NCI-H69 (cell line): ENCODE results near the gene DDX1.

Experiments
- DNase-seq: peaks from one replicate; lab custom pipeline; 2025; lab: John Stamatoyannopoulos, UW

DDX1 gene

GRCh38 chr2:15630121-15630977 is 38.7 kb downstream of the DDX1 start:
- no peak for DNase-seq

- DNase-seq, result no peak
Measured at GRCh38 chr2:15630978-15631719, 39.5 kb downstream of the DDX1 start.

- no peak for DNase-seq
Measured at GRCh38 chr2:15631883-15632282, 40.2 kb downstream of the DDX1 start.

DNA sequence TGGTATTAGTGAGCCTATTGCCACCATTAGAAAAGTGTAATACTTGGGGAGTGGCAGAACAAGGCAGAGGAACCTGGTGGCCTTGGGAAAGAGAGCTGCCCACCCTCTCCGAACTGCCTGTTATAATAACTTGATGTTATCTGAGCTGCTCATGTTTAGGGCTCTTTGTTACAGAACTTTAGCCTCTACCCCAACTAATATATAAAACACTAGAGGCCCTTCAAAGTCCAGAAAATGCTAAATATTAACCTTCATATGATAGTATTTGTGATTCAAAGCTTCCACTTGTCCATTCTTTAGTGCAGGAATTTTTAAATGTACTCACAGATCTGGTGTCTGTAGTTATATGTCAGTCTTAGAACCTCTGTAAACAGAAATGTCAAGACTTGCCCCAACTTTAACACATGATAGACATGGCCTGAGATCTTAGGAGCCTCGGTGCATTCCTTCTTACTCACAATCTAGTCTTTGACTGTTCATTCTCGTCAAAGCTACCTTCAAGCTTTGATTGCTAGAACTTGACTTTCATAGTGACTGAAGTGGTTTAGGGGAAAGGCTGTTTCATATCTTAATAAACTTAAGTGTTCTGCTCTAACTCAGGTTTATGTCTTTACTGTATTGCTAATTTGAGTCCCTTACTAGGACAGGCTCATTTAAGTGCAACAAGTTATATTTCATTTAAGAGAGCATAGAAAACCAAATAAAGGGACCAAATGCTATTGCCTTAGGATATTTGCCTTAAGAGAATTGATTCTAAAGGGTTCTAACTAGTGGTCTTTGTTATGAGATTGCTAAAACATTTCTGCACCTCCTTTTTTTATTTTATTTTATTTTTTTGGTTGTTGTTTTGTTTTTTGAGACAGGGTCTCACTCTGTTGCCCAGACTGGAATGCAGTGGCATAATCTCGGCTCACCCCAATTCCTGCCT is 41.6 kb downstream of the DDX1 start:
- no peak for DNase-seq

GRCh38 chr2:15633971-15634346 is 42.3 kb downstream of the DDX1 start:
- no peak for DNase-seq

DNA sequence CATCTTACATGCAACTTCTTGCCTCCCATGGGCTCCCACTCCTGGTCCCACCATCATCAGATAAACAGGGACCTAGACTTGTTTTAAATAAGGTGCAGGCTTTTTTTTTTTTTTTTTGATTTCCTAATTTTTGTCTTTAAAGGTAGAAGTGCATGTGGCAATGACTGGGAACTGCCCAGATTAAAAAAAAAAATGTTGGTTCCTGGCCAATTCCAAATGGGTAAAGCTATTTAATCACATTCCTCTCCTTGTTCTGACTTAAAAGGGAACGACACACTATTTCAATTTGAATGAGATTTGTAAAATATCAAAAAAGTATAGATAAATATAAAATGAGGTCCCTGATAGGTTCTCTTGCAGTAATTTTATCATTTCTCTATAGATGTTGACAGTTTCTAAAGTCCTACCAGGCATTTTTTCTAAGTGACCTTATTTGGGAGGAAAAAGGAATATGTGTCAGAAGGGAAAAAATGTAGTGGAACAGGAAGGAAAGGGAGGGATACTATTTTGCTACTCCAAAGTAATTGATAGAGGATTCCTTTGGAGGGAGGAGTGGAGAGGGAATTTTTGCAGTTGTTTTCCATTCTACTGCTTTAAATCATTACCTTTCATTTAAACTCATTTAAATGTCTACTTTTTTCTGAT is 43.3 kb downstream of the DDX1 start:
- DNase-seq, result no peak

DNA sequence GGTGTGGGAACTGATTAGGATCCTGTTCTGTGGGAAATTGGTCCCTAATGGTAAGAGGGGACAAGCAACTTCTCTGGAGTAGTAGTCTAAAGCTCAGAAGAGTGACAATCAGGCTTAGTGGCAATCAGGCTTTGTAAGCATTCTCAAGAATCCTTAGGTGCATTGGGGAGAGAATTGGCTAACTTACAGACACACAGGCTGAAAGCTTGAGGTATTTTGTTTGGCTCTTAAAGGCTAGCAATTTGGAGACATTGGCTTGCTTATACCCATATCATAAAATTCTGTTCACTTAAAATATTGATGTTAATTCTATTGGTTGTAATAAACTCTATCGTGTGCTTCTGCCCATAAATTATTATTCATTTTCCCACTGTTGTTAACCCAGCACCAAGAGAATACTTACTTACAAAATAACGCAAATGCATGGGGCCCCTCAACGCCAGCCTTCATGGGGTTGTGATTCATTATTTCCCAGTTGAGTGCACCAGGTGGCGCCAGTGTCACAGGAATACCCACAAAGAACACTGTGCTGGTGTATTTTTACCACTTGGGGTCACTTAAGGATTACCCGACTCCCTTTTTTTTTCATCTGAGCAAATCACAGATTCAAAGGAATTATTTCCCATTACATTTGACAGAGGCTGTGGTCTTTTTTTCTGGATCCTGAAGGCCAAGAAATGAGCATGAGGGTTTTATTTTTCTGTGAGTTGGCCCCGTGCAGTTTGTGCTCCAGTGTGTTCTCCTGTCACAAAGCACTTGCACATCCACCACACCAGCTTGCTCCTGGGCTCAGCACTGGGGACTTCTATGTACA is 45.5 kb downstream of the DDX1 start:
- peak; percentile 42 for DNase-seq

DNA sequence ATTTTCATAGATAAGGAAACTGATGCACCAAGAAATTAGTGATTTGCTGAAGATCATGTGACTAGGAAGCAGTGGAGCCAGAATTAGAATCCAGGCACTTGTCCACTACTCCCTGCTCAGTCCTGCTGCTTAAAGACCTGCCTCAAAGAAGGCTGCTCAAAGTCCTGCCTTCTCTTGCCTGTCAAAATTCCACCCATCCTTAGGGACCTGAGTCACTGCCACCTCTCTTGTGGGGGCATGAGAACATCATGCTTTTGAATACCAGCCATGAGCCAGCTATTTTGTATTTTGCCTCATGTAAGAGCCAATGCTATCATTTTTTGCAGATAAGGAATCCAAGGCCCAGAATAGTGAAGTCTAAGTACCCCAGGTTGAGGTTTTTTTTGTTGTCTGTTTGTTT is 47.1 kb downstream of the DDX1 start:
- no peak for DNase-seq

DNA sequence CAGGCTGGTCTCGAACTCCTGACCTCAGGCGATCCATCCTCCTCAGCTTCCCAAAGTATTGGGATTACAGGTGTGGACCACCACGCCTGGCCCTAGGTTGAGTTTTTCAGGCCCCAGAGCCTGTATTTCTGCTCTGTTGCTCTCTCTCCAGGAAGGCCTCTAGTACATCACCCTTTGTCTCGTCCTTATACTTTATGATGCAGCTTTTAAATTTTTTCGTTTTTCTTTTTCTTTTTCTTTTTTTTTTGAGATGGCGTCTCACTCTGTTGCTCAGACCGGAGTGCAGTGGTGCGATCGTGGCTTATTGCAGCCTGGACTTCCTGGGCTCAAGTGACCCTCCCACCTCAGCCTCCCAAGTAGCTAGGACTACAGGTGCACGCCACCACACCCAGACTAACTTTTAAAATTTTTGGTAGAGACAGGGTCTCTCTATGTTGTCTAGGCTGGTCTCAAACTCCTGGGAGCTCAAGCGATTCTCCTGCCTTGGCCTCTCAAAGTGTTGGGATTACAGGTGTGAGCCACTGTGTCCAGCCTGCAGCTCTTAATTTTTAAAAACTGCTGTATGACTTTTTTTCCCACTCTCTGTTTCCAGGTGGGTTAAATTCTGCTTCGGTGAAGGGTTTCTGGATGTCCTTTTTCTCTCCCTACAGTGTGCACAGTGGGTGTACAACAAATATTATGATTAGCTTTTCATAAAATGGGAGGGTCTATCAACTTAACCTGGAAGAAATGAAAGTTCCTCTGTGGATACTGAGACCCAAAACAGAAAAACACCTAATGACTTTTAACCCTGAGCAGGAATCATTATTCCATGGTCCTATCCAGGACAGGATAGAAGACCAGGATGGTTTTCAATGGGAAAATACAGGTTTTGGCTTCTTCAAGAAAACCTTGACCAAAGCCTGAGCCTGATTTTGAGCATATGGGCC is 47.9 kb downstream of the DDX1 start:
- no peak for DNase-seq

GRCh38 chr2:15640261-15640711 is 48.6 kb downstream of the DDX1 start:
- no peak for DNase-seq

DNA sequence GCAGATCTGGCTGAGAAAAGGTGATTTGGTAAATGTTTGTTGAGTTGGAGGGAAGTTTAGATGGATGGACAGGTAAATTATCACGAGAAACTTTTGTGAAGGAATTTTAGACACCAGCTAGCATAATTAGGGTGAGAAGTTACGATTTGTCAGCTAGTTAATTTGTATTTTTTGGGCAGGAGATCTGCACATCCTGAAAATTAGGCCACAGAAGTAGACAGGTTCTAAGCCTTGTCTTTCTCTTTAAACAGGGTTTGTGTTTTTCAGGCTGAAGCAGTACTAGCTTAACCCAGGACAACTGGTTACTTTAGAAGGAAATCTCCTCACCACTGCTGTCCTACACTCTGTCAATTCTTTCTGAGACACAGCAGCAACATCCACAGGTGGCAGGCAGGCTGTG is 49.1 kb downstream of the DDX1 start:
- no peak for DNase-seq

DNA sequence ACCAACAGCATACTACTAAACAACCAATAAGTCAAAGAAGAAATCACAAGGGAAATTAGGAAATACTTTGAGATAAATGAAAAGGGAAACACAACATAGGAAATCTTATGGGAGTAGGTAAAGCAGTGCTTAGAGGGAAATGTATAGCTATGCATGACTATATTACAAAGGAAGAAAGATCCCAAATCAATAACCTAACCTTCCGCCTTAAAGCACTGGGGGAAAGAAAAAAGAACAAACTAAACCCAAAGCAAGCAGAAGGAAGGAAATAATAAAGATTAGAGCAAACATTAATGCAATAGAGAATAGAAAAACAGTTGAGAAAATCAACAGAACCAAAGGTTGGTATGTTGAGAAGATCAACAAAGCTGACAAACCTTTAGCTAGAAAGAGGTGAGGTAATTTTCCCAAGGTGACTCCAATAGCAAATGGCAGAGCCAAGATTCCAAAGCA is 49.9 kb downstream of the DDX1 start:
- DNase-seq, result no peak

DNA sequence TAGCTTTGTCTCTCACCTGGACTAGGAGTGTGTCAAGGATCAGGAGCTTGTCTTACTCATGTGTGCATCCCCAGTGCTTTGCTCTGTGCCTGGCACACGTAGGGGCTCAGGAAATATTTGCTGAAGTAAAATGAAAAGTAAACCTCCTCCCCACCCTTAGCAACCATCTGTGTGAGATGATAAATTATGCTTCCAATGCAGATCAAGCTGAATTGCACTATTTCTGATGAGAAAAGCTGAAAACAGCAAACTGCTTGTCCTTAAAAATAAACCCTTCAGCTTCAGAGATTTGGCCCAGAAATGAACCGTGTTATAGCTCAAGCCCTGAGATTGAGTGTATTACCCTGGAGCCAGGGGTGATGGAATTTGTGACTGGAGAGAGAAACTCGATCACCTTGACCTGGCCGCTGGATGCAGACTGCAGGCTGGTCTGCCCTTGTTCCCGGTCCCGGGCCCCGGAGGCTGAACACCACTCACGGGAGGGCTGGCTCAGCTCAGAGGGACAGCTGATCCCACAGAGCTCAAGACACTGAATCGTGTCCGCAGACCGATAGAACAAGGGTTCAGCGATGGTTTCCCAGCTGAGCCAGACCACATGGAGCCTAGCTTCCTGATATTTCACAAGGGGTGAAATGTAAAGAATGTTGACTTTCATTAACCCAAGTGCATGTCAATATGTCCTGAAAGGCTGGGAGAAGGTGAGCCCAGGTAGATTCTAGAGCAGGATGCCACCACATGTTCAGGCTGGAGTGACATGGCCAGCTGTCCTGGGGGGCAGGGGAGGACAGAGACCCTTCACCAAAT is 50.5 kb downstream of the DDX1 start:
- no peak for DNase-seq

- no peak for DNase-seq
Measured at GRCh38 chr2:15642815-15643500, 51.3 kb downstream of the DDX1 start.

GRCh38 chr2:15643791-15644585 is 52.3 kb downstream of the DDX1 start:
- DNase-seq, result no peak

GRCh38 chr2:15645300-15645699 is 53.6 kb downstream of the DDX1 start:
- no peak for DNase-seq

GRCh38 chr2:15645720-15646385 is 54.2 kb downstream of the DDX1 start:
- no peak for DNase-seq
